Liver (tissue), 9 donors: Measurements from ENCODE around the gene MPPED2. TPM values are rescaled to one million over a fixed set of nuclear protein-coding genes. Genes with fewer than 3 reads are reported as not detected.

Source experiments
- DNase-seq: peaks from one replicate; pipeline ENCODE4 v3.0.0-alpha.2; 2017; ENCODE audit warnings: low spot score
- H3K27ac ChIP-seq, 2 donors: one replicate each; pipeline ENCODE4 v1.7.0; 2013; ENCODE audit warnings: inconsistent platforms in 2 of 2, low read length in 2 of 2, control low read depth in 1 of 2, low read depth in 1 of 2, mild to moderate bottlenecking in 1 of 2
- H3K27me3 ChIP-seq, 4 donors: one replicate each; pipeline versions ENCODE4 v1.6.1 to v1.7.0; 2013; ENCODE audit warnings: low read length in 3 of 4, inconsistent platforms in 1 of 4, mild to moderate bottlenecking in 1 of 4, moderate library complexity in 1 of 4; ENCODE audit not compliant: control insufficient read depth in 4 of 4, insufficient read depth in 4 of 4
- H3K36me3 ChIP-seq, 4 donors: one replicate each; pipeline versions ENCODE4 v1.6.1 to v1.7.0; 2013; ENCODE audit warnings: low read length in 3 of 4, mild to moderate bottlenecking in 3 of 4, low read depth in 1 of 4, moderate library complexity in 1 of 4; ENCODE audit not compliant: control insufficient read depth in 4 of 4, insufficient read depth in 3 of 4
- H3K4me1 ChIP-seq, 4 donors: one replicate each; pipeline versions ENCODE4 v1.6.1 to v1.7.0; 2013; ENCODE audit warnings: low read length in 3 of 4, mild to moderate bottlenecking in 3 of 4, moderate library complexity in 1 of 4; ENCODE audit not compliant: control insufficient read depth in 4 of 4, insufficient read depth in 4 of 4
- H3K4me3 ChIP-seq, 3 donors: one replicate each; pipeline versions ENCODE4 v1.6.1 to v1.7.0; 2013; ENCODE audit warnings: low read length in 3 of 3, control low read depth in 1 of 3, low read depth in 1 of 3, mild to moderate bottlenecking in 1 of 3
- H3K9ac ChIP-seq, 2 donors: one replicate each; pipeline ENCODE4 v1.7.0; 2013; ENCODE audit warnings: low read length in 2 of 2, mild to moderate bottlenecking in 2 of 2, moderate library complexity in 2 of 2, control low read depth in 1 of 2, low read depth in 1 of 2
- H3K9me3 ChIP-seq, 4 donors: one replicate each; pipeline versions ENCODE4 v1.6.1 to v1.7.0; 2013; ENCODE audit warnings: low read length in 3 of 4; ENCODE audit not compliant: control insufficient read depth in 4 of 4
- ATF3 ChIP-seq: IDR thresholded peaks from 2 replicates; pipeline ENCODE4 v1.6.1; 2016; ENCODE audit warnings: antibody characterized with exemption
- EGR1 ChIP-seq, 2 donors: IDR thresholded peaks; 2 replicates each; pipeline ENCODE4 v1.6.1; 2016 to 2018; ENCODE audit warnings: antibody characterized with exemption in 2 of 2, low read depth in 2 of 2
- FOXA1 ChIP-seq: IDR thresholded peaks from 2 replicates; pipeline ENCODE4 v1.6.1; 2016; ENCODE audit warnings: antibody characterized with exemption
- FOXA2 ChIP-seq: IDR thresholded peaks from 2 replicates; pipeline ENCODE4 v1.6.1; 2016; ENCODE audit warnings: antibody characterized with exemption
- GABPA ChIP-seq, 2 donors: IDR thresholded peaks in 1 of 2; conservative IDR thresholded peaks in 1 of 2; 2 replicates each; pipeline ENCODE4 v1.6.1; 2016; ENCODE audit warnings: antibody characterized with exemption in 2 of 2, mild to moderate bottlenecking in 1 of 2, moderate library complexity in 1 of 2
- HNF4A ChIP-seq, 2 donors: conservative IDR thresholded peaks; 2 replicates each; pipeline ENCODE4 v1.6.1; 2016; ENCODE audit warnings: antibody characterized with exemption in 2 of 2, mild to moderate bottlenecking in 2 of 2
- HNF4G ChIP-seq: IDR thresholded peaks from 2 replicates; pipeline ENCODE4 v1.6.1; 2016; ENCODE audit warnings: antibody characterized with exemption
- JUND ChIP-seq, 2 donors: IDR thresholded peaks; 2 replicates each; pipeline ENCODE4 v1.6.1; 2016; ENCODE audit warnings: antibody characterized with exemption in 2 of 2
- MAX ChIP-seq: IDR thresholded peaks from 2 replicates; pipeline ENCODE4 v1.6.1; 2016; ENCODE audit warnings: antibody characterized with exemption
- NR2F2 ChIP-seq: IDR thresholded peaks from 2 replicates; pipeline ENCODE4 v1.6.1; 2016; ENCODE audit warnings: antibody characterized with exemption
- RAD21 ChIP-seq, 2 donors: IDR thresholded peaks; 2 replicates each; pipeline ENCODE4 v1.6.1; 2016; ENCODE audit warnings: antibody characterized with exemption in 2 of 2, mild to moderate bottlenecking in 2 of 2
- REST ChIP-seq: IDR thresholded peaks from 2 replicates; pipeline ENCODE4 v1.6.1; 2016; ENCODE audit warnings: antibody characterized with exemption, mild to moderate bottlenecking
- RXRA ChIP-seq, 2 donors: IDR thresholded peaks; 2 replicates each; pipeline ENCODE4 v1.6.1; 2017 to 2018; ENCODE audit warnings: antibody characterized with exemption in 2 of 2, mild to moderate bottlenecking in 1 of 2
- SP1 ChIP-seq: IDR thresholded peaks from 2 replicates; pipeline ENCODE4 v1.6.1; 2018; ENCODE audit warnings: antibody characterized with exemption, mild to moderate bottlenecking
- TAF1 ChIP-seq: conservative IDR thresholded peaks from 2 replicates; pipeline ENCODE4 v1.6.1; 2016; ENCODE audit warnings: antibody characterized with exemption, mild to moderate bottlenecking
- YY1 ChIP-seq: IDR thresholded peaks from 2 replicates; pipeline ENCODE4 v1.6.1; 2016; ENCODE audit warnings: antibody characterized with exemption, mild to moderate bottlenecking
- ZBTB33 ChIP-seq: IDR thresholded peaks from 2 replicates; pipeline ENCODE4 v1.6.1; 2016; ENCODE audit warnings: antibody characterized with exemption
- WGBS: extraction: QIAGEN DNeasy Blood & Tissue Kit; methylation state at CpG from one replicate; pipeline ENCODE4 v1.1.7; 2013; 5-methylcytosine and 5-hydroxymethylcytosine counted together
- polyA plus RNA-seq, 2 donors: library from polyadenylated mRNA; stranded (reverse) in 1 of 2; unstranded in 1 of 2; fragments of 200-250 nt in 1 of 2; fragments of >200 nt in 1 of 2; fragmentation: Nextera tagmentation in 1 of 2; extraction: Ambion mirVana in 1 of 2; gene quantifications; one replicate each; pipeline versions ENCODE4 v1.2.1 to v1.2.3, GENCODE V29; 2013 to 2015
- total RNA-seq, 2 donors: library from RNA; depleted of rRNA; stranded (reverse); fragments of >200 nt; gene quantifications; one replicate each; pipeline ENCODE4 v1.2.3, GENCODE V29; 2014
- TF ChIP-seq, protein P1 (sequence below): fragments of 150-350 bp; IDR thresholded peaks from 2 replicates; pipeline ENCODE4 v1.5.1; 2017; ENCODE audit warnings: improper control_type of control experiment, low read depth, low read length; ENCODE audit not compliant: missing input control
- donor health status: healthy.
- donor health status: healthy.
- donor health status: healthy.
- donor health status: healthy.
- donor health status: healthy.

Gene MPPED2
- total and polyA plus RNA-seq, 4 donors = 0.22 to 1.6 (median 0.47) TPM

DNA sequence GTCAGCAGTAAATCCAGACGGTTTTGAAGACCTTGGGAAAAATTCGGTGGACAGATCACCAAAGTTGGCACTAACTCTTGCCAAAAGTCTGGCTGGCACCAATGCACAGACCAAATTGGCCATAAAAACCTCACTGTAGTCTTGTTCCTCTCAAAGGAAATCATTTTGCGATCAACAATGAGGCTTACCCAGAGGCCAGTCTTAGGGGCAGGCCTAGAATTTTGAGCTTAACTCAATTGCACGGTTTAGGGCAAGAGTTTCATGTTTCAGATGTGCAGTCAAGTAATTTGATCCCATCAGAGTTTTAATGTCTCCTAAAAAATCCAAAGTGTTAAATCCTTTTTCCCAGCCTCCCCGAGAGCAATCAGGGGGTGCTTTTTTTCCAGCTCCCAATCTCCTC is 19.0 kb downstream of the MPPED2 start:
- Histone ChIP-seq H3K36me3 (no peaks in the 10 kb centered on the region), H3K9ac (no peak overlapping the region), H3K27me3 (no peaks in the 10 kb centered on the region), H3K27ac (no peak overlapping the region), H3K4me1 (no peaks in the 10 kb centered on the region), H3K4me3 (no peak overlapping the region), H3K9me3 (no peaks in the 10 kb centered on the region)
- TF ChIP-seq, protein P1, sequence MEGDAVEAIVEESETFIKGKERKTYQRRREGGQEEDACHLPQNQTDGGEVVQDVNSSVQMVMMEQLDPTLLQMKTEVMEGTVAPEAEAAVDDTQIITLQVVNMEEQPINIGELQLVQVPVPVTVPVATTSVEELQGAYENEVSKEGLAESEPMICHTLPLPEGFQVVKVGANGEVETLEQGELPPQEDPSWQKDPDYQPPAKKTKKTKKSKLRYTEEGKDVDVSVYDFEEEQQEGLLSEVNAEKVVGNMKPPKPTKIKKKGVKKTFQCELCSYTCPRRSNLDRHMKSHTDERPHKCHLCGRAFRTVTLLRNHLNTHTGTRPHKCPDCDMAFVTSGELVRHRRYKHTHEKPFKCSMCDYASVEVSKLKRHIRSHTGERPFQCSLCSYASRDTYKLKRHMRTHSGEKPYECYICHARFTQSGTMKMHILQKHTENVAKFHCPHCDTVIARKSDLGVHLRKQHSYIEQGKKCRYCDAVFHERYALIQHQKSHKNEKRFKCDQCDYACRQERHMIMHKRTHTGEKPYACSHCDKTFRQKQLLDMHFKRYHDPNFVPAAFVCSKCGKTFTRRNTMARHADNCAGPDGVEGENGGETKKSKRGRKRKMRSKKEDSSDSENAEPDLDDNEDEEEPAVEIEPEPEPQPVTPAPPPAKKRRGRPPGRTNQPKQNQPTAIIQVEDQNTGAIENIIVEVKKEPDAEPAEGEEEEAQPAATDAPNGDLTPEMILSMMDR = no peak
- TF ChIP-seq GABPA (IDR thresholded peaks at IDR 0.05 in 1 of 2, conservative IDR thresholded peaks at IDR 0.05 in 1 of 2) (no peak), HNF4G (no peak), HNF4A (conservative IDR thresholded peaks at IDR 0.05) (no peak), MAX (no peak), ZBTB33 (no peak), ATF3 (no peak), FOXA2 (no peak), SP1 (no peak), NR2F2 (no peak), RXRA (IDR thresholded peaks at IDR 0.05) (no peak), FOXA1 (no peak), JUND (IDR thresholded peaks at IDR 0.05) (no peak), RAD21 (IDR thresholded peaks at IDR 0.05) (no peak), YY1 (no peak), REST (no peak)
- 87% methylated on average over 5 of the region's 5 CpGs for WGBS
- DNase-seq = no peak

- Histone ChIP-seq H3K4me3 (no peak overlapping the region), H3K36me3 (no peaks in the 10 kb centered on the region), H3K9me3 (no peaks in the 10 kb centered on the region), H3K27ac (no peak overlapping the region), H3K27me3 (no peaks in the 10 kb centered on the region), H3K4me1 (no peaks in the 10 kb centered on the region), H3K9ac (no peak overlapping the region)
- 76% methylated on average over 3 of the region's 3 CpGs for WGBS
- DNase-seq = no peak
- TF ChIP-seq TAF1 (no peak), FOXA2 (no peak), MAX (no peak), YY1 (no peak), HNF4G (no peak), RXRA (IDR thresholded peaks at IDR 0.05) (no peak), NR2F2 (no peak), SP1 (no peak), GABPA (IDR thresholded peaks at IDR 0.05 in 1 of 2, conservative IDR thresholded peaks at IDR 0.05 in 1 of 2) (no peak), JUND (IDR thresholded peaks at IDR 0.05) (no peak), FOXA1 (no peak), ZBTB33 (no peak), REST (no peak), HNF4A (conservative IDR thresholded peaks at IDR 0.05) (no peak), EGR1 (IDR thresholded peaks at IDR 0.05; ENCODE audit: low read depth in 2 of 2) (no peak), RAD21 (IDR thresholded peaks at IDR 0.05) (no peak)
These were observed 19.7 kb downstream of the MPPED2 start for GRCh38 chr11:30566482-30566881.
